Measurements from ENCODE around the gene TTLL5. TPM values are rescaled to one million over a fixed set of nuclear protein-coding genes. Genes with fewer than 3 reads are reported as not detected.

The TTLL5 gene
- total and polyA plus RNA-seq, 2 of the 13 experiments (the other 11 are each of a cell fraction or from before 2014, with no cell fraction given): 11.8 to 18.8 TPM

DNA sequence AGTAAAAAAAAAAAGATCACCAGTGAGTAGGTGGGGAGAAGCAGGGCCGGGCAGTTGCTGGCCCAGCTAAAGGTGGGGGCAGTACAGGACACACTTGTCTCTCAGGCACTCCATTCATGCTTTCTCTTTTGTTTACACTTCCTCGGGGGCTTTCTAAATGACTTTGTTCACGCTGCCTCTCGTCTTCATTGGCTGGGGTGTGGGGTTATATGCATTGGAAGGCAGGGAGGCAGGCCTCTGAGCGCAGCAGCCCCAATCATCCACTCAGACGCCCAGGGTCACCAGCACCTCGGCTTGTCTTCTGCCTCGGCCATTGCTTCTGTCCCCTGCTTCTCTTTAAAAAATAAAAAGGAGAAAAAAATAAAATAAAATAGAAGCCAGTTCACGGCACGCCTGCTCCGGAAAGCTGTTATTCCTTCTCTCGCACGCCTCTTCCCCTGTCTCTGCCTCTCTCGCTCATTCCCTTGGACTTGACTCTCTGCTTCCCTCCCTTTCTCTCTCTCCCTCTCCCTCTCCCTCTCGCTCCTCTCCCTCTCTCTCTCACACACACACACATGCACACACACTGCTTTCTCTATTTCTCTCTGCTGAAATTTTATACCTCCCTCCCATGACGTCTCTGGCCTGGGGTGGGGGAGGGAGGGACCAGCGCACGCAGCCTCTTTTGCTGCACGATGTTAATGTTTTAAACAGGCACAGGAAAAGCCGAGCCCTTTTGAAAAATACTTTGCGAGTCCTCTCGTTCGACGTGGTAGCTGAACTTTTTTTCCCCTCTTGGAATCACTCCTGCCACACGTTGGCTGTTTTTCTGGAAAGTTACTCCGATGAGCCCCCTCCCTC is 320.6 kb downstream of the TTLL5 start, which contains the start of gene TGFB3 (continued):
- TF ChIP-seq, protein P1, sequence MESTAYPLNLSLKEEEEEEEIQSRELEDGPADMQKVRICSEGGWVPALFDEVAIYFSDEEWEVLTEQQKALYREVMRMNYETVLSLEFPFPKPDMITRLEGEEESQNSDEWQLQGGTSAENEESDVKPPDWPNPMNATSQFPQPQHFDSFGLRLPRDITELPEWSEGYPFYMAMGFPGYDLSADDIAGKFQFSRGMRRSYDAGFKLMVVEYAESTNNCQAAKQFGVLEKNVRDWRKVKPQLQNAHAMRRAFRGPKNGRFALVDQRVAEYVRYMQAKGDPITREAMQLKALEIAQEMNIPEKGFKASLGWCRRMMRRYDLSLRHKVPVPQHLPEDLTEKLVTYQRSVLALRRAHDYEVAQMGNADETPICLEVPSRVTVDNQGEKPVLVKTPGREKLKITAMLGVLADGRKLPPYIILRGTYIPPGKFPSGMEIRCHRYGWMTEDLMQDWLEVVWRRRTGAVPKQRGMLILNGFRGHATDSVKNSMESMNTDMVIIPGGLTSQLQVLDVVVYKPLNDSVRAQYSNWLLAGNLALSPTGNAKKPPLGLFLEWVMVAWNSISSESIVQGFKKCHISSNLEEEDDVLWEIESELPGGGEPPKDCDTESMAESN (CRISPR knock-in tag; conservative IDR thresholded peaks at IDR 0.05): 0 out of 2 replicates have a peak, but pooled peaks have one; percentile 9
- TF ChIP-seq ZNF660 (CRISPR knock-in tag; IDR thresholded peaks at IDR 0.05; ENCODE audit: borderline replicate concordance, low read depth) (no peak), TAF1 (CRISPR knock-in tag; IDR thresholded peaks at IDR 0.05) (0 out of 2 replicates have a peak, but pooled peaks have one; percentile 21), ZFP36L1 (CRISPR knock-in tag; IDR thresholded peaks at IDR 0.05) (no peak), SAP130 (CRISPR knock-in tag; IDR thresholded peaks at IDR 0.05; ENCODE audit: low read depth) (no peak; the same call in 1 of the 2 replicates), ZNF547 (CRISPR knock-in tag; IDR thresholded peaks at IDR 0.05) (peak; percentile 64; the same call in 1 of the 2 replicates), TOPORS (CRISPR knock-in tag; IDR thresholded peaks at IDR 0.05) (no peak), HHEX (CRISPR knock-in tag; IDR thresholded peaks at IDR 0.05) (no peak), SP1 (IDR thresholded peaks at IDR 0.05) (no peak), SP1 (CRISPR knock-in tag; IDR thresholded peaks at IDR 0.05) (no peak)
- TF ChIP-seq, protein P2, sequence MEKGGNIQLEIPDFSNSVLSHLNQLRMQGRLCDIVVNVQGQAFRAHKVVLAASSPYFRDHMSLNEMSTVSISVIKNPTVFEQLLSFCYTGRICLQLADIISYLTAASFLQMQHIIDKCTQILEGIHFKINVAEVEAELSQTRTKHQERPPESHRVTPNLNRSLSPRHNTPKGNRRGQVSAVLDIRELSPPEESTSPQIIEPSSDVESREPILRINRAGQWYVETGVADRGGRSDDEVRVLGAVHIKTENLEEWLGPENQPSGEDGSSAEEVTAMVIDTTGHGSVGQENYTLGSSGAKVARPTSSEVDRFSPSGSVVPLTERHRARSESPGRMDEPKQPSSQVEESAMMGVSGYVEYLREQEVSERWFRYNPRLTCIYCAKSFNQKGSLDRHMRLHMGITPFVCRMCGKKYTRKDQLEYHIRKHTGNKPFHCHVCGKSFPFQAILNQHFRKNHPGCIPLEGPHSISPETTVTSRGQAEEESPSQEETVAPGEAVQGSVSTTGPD (CRISPR knock-in tag; IDR thresholded peaks at IDR 0.05): no peak
- TF ChIP-seq, protein P3, sequence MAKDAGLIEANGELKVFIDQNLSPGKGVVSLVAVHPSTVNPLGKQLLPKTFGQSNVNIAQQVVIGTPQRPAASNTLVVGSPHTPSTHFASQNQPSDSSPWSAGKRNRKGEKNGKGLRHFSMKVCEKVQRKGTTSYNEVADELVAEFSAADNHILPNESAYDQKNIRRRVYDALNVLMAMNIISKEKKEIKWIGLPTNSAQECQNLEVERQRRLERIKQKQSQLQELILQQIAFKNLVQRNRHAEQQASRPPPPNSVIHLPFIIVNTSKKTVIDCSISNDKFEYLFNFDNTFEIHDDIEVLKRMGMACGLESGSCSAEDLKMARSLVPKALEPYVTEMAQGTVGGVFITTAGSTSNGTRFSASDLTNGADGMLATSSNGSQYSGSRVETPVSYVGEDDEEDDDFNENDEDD (CRISPR knock-in tag; IDR thresholded peaks at IDR 0.05; ENCODE audit: borderline replicate concordance): peak; percentile 14; the same call in 1 of the 2 replicates
